Right lobe of liver (tissue), 6 donors: ENCODE results near the gene SLC26A4. TPM values are rescaled to one million over a fixed set of nuclear protein-coding genes. Genes with fewer than 3 reads are reported as not detected.

Experiments used
- ATAC-seq, 4 donors: fragments of 200-7000 bp; cut with Tn5 transposase; one replicate each; pipeline ENCODE4 v1.9.1; 2020; ENCODE audit warnings: mild to moderate bottlenecking in 4 of 4, moderate library complexity in 4 of 4
- DNase-seq, 3 donors: peaks; one replicate each; pipeline ENCODE4 v3.0.0-alpha.2; 2020
- H3K27ac ChIP-seq, 3 donors: fragments of 200-600 bp; one replicate each; pipeline ENCODE4 v1.8.0; 2022
- H3K27me3 ChIP-seq, 2 donors: fragments of 200-600 bp; one replicate each; pipeline ENCODE4 v1.8.0; 2022
- H3K36me3 ChIP-seq, 4 donors: fragments of 200-600 bp; sonication (generic) in 1 of 4; one replicate each; pipeline versions ENCODE4 v1.5.1 to v1.8.0; 2017 to 2022; ENCODE audit warnings: control low read depth in 1 of 4
- H3K4me1 ChIP-seq, 4 donors: fragments of 200-600 bp; sonication (generic) in 1 of 4; one replicate each; pipeline versions ENCODE4 v1.5.1 to v1.8.0; 2017 to 2022; ENCODE audit warnings: control low read depth in 1 of 4
- H3K4me3 ChIP-seq, 3 donors: fragments of 200-600 bp; one replicate each; pipeline ENCODE4 v1.8.0; 2022
- H3K9me3 ChIP-seq, 4 donors: fragments of 200-600 bp; sonication (generic) in 1 of 4; one replicate each; pipeline versions ENCODE4 v1.5.1 to v1.8.0; 2017 to 2022; ENCODE audit warnings: control low read depth in 1 of 4
- CTCF ChIP-seq, 4 donors: fragments of 200-600 bp in 3 of 4; fragments of 450-650 bp in 1 of 4; IDR thresholded peaks; one replicate each; pipeline versions ENCODE4 v1.5.1 to v1.8.0; 2016 to 2022; ENCODE audit warnings: antibody characterized with exemption in 4 of 4, mild to moderate bottlenecking in 2 of 4
- POLR2A ChIP-seq: fragments of 450-650 bp; IDR thresholded peaks from one replicate; pipeline ENCODE4 v1.6.1; 2017; ENCODE audit warnings: antibody characterized with exemption, mild to moderate bottlenecking
- WGBS: methylation state at CpG from one replicate; pipeline ENCODE4 v1.1.6; 2018; ENCODE audit warnings: low coverage, low lambda C conversion rate; ENCODE audit not compliant: insufficient coverage; ENCODE audit errors: missing lambda C conversion rate; 5-methylcytosine and 5-hydroxymethylcytosine counted together
- intact Hi-C, 2 donors: fragments of 100-400 bp; cut with DNase I; formaldehyde crosslinking; loops; one replicate each; pipeline versions ENCODE4 v1.11.2 to v1.14.1; 2022
- total RNA-seq, 6 experiments: library from RNA; depleted of rRNA in 2 of 6; stranded (reverse); fragments of >200 nt in 2 of 6; fragmentation: NEBNext Ultra II Directional in 3 of 6; extraction: Animal tissue kit (Norgen Biotek cat#: 25700) in 3 of 6; gene quantifications; one replicate each; pipeline versions ENCODE4 v1.1.0 to v1.2.4, GENCODE V29; 2016 to 2023
- donor health status: DM: no; HTN: yes; CAD: no.
- donor health status: DM: no; HTN: no; CAD: no.
- donor health status: DM: no; HTN: no; CAD: no.
- donor health status: DM: no; HTN: yes; CAD: no.
- donor health status: DM: no; HTN: yes; CAD: no.

Gene SLC26A4
- total RNA-seq, 6 experiments from 2014 or later: 0.05 to 0.68 (median 0.27) TPM; not detected in 1

- ATAC-seq: no peak
- intact Hi-C loops: no loop called here
- H3K27ac ChIP-seq: no peak overlapping the region
- H3K27me3 ChIP-seq: no peaks in the 10 kb centered on the region
- TF ChIP-seq CTCF (IDR thresholded peaks at IDR 0.05) (no peak), POLR2A (no peak)
- no peaks in the 10 kb centered on the region for H3K4me1 ChIP-seq
- no peak overlapping the region for H3K4me3 ChIP-seq
- 84% methylated on average over 3 of the region's 3 CpGs for WGBS
- H3K9me3 ChIP-seq: no peaks in the 10 kb centered on the region
- no peak for DNase-seq
- H3K36me3 ChIP-seq: no peaks in the 10 kb centered on the region
Observed at GRCh38 chr7:107701191-107701590, 40.6 kb downstream of the SLC26A4 start.

- Histone ChIP-seq H3K4me3 (no peak overlapping the region), H3K4me1 (no peaks in the 10 kb centered on the region), H3K9me3 (no peaks in the 10 kb centered on the region), H3K36me3 (no peaks in the 10 kb centered on the region), H3K27ac (no peak overlapping the region), H3K27me3 (no peaks in the 10 kb centered on the region)
- ATAC-seq (no peak), DNase-seq (no peak)
- TF ChIP-seq POLR2A (no peak), CTCF (IDR thresholded peaks at IDR 0.05) (no peak)
- intact Hi-C loops: no loop called here
Observed at GRCh38 chr7:107703219-107703618, 42.6 kb downstream of the SLC26A4 start.

- Histone ChIP-seq H3K4me1 (no peaks in the 10 kb centered on the region), H3K9me3 (no peaks in the 10 kb centered on the region), H3K36me3 (no peaks in the 10 kb centered on the region), H3K27ac (no peak overlapping the region), H3K4me3 (no peak overlapping the region), H3K27me3 (no peaks in the 10 kb centered on the region)
- no peak for DNase-seq
- intact Hi-C loops: no loop called here
- WGBS: 85% methylated on average over 3 of the region's 3 CpGs
- no peak for ATAC-seq
- no peak for TF ChIP-seq POLR2A
- no peak for TF ChIP-seq CTCF (IDR thresholded peaks at IDR 0.05)
Observed at GRCh38 chr7:107703872-107704271, 43.2 kb downstream of the SLC26A4 start.

GRCh38 chr7:107708956-107709355, 48.3 kb downstream of the SLC26A4 start:
- TF ChIP-seq CTCF (IDR thresholded peaks at IDR 0.05) (no peak), POLR2A (no peak)
- ATAC-seq (no peak), DNase-seq (no peak)
- Histone ChIP-seq H3K9me3 (no peaks in the 10 kb centered on the region), H3K27me3 (no peaks in the 10 kb centered on the region), H3K4me3 (no peak overlapping the region), H3K27ac (no peak overlapping the region), H3K36me3 (no peaks in the 10 kb centered on the region), H3K4me1 (no peaks in the 10 kb centered on the region)
- intact Hi-C loops: no loop called here
- WGBS: 84% methylated on average over 2 of the region's 2 CpGs

- no peaks in the 10 kb centered on the region for H3K4me1 ChIP-seq
- no peaks in the 10 kb centered on the region for H3K9me3 ChIP-seq
- H3K27ac ChIP-seq: no peak overlapping the region
- intact Hi-C loops: no loop called here
- no peaks in the 10 kb centered on the region for H3K27me3 ChIP-seq
- no peak overlapping the region for H3K4me3 ChIP-seq
- TF ChIP-seq CTCF (IDR thresholded peaks at IDR 0.05): no peak
- no peak for TF ChIP-seq POLR2A
- 14% methylated on average over 1 of the region's 1 CpG for WGBS
- H3K36me3 ChIP-seq: no peaks in the 10 kb centered on the region
- ATAC-seq (no peak), DNase-seq (no peak)
Observed at GRCh38 chr7:107711301-107711700, 50.7 kb downstream of the SLC26A4 start.
